GM15510 (cell line): ENCODE measurements around the gene CLMP.

Experiments used
- POLR2A ChIP-seq: IDR thresholded peaks from 3 replicates; pipeline ENCODE4 v1.6.1; 2011; ENCODE audit warnings: borderline replicate concordance; ENCODE audit not compliant: insufficient read length; ENCODE audit errors: extremely low read depth

The CLMP gene

GRCh38 chr11:123195188-123196059 is at the start of gene CLMP:
Gene CLMP, minus strand, starts transcription at chr11:123195248. Its CDS starts 308 bp downstream, at chr11:123194940.
- no peak for TF ChIP-seq POLR2A

GRCh38 chr11:123241874-123242543 is 47.0 kb upstream of the CLMP start:
- no peak for TF ChIP-seq POLR2A

DNA sequence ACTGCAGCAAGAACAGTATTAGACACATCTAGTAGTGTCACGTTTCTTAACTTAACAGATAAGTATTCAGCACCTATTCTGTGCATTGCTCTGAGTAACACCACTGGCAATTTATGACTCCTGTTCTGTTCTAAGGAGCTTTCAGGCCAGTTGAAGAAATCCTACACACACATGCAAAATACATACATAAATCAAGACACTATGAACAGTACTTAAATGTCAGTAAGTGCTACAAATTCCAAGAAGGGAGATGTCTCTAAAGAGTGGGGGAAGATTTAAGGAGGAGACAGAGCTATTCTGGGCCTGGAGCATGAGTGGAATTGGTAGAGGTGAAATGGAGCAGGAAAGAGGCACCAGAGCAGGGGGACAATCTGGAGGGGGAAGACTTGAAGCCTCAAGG is 46.2 kb upstream of the CLMP start:
- TF ChIP-seq POLR2A: no peak

- no peak for TF ChIP-seq POLR2A
Observed at GRCh38 chr11:123239191-123240150, 44.4 kb upstream of the CLMP start.

DNA sequence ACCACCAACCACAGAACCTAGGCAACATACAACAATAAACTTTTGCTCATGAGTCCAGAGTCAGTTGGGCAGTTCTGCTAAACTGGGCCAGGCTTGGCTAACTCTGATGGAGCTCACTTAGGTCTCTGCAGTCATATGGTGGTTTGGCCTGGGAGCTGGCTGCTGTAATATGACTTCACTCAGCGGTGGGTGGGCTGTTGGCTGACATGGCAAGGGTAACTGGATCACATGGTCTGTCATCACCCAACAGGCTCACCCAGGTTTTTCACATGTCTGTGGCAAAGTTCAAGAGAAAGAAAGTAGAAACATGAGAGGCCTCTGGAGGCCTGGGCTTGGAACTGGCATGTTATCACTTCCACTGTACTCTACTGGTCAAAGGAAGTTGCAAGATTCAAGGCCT is 43.2 kb upstream of the CLMP start:
- TF ChIP-seq POLR2A: no peak

GRCh38 chr11:123236879-123237278 is 41.8 kb upstream of the CLMP start:
- no peak for TF ChIP-seq POLR2A

DNA sequence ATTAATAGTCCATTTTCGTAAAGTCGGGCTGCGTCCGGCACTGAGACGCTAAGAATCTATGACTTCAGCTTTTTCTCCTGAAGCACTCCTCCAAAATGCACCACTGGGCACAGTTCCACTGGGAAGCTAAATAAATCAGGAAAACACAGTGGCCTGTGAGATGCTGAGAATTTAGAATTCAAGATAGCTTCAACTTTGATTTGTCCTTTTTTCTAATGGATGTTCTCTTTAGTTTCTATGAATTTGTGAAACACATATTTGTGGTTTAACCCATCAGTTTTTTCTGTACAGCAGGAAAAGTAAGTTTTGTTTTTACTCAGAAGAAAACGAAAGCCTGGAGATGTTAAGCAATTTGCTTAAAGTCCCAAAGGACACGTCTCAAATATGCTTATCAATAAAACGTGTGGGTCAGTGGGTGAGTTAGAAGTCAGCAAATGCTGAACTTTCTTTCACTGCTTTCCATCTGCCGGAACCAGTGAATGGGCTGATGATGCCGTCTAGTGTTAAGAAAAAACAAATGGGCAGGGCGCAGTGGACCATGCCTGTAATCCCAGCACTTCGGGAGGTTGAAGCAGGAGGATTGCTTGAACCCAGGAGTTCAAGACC is 40.7 kb upstream of the CLMP start:
- TF ChIP-seq POLR2A: no peak

GRCh38 chr11:123235117-123235655 is 40.1 kb upstream of the CLMP start:
- no peak for TF ChIP-seq POLR2A

- TF ChIP-seq POLR2A: no peak
Observed at GRCh38 chr11:123233975-123234334, 38.9 kb upstream of the CLMP start.

GRCh38 chr11:123233280-123233974 is 38.4 kb upstream of the CLMP start:
- no peak for TF ChIP-seq POLR2A

- TF ChIP-seq POLR2A: no peak
Observed at GRCh38 chr11:123231777-123232176, 36.7 kb upstream of the CLMP start.

GRCh38 chr11:123231256-123231655 is 36.2 kb upstream of the CLMP start:
- no peak for TF ChIP-seq POLR2A

GRCh38 chr11:123230346-123230745 is 35.3 kb upstream of the CLMP start:
- no peak for TF ChIP-seq POLR2A
